Keratinocyte (primary cell): ENCODE measurements around the gene RMND1. TPM values are rescaled to one million over a fixed set of nuclear protein-coding genes. Genes with fewer than 3 reads are reported as not detected.

Source experiments
- DNase-seq: peaks from one replicate; pipeline ENCODE4 v3.0.0-alpha.2; 2011; ENCODE audit warnings: low read depth, missing footprints, low spot score
- FAIRE-seq: peaks from 2 replicates; lab custom pipeline; 2011; peaks lifted over from hg19 to GRCh38; lab: Jason Lieb, UNC
- H2AFZ ChIP-seq: 2 replicates; pipeline ENCODE4 v1.6.0; 2012; ENCODE audit warnings: low read length, control low read depth, inconsistent platforms; ENCODE audit not compliant: control insufficient read depth
- H3K27ac ChIP-seq: 2 replicates; pipeline ENCODE4 v1.5.1; 2011; ENCODE audit warnings: low read length; ENCODE audit not compliant: control insufficient read depth, insufficient read depth
- H3K27me3 ChIP-seq: 3 replicates; pipeline ENCODE4 v1.6.0; 2011; ENCODE audit warnings: low read length; ENCODE audit not compliant: control insufficient read depth, insufficient read depth; ENCODE audit errors: extremely low read depth
- H3K36me3 ChIP-seq, 2 experiments: 2 replicates in 1 of 2; 3 replicates in 1 of 2; pipeline ENCODE4 v1.5.1; 2011; ENCODE audit warnings: low read length in 2 of 2, mild to moderate bottlenecking in 1 of 2; ENCODE audit not compliant: control insufficient read depth in 2 of 2, insufficient read depth in 2 of 2; ENCODE audit errors: extremely low read depth in 1 of 2
- H3K4me1 ChIP-seq: 3 replicates; pipeline ENCODE4 v1.5.1; 2011; ENCODE audit warnings: low read length; ENCODE audit not compliant: control insufficient read depth, insufficient read depth; ENCODE audit errors: extremely low read depth
- H3K4me2 ChIP-seq: 3 replicates; pipeline ENCODE4 v1.6.0; 2011; ENCODE audit warnings: low read depth, low read length; ENCODE audit not compliant: control insufficient read depth, insufficient read depth; ENCODE audit errors: extremely low read depth
- H3K4me3 ChIP-seq, 3 experiments: fragments of 200-600 bp in 1 of 3; sonication (generic) in 1 of 3; 2 replicates in 2 of 3; 3 replicates in 1 of 3; pipeline ENCODE4 v1.5.1; 2011 to 2016; ENCODE audit warnings: low read length in 3 of 3, mild to moderate bottlenecking in 3 of 3, control low read depth in 2 of 3, inconsistent platforms in 1 of 3, low read depth in 1 of 3, mixed read lengths in 1 of 3, mixed run types in 1 of 3, moderate library complexity in 1 of 3; ENCODE audit not compliant: control insufficient read depth in 2 of 3, insufficient read depth in 2 of 3; ENCODE audit errors: extremely low read depth in 1 of 3
- H3K79me2 ChIP-seq: 2 replicates; pipeline ENCODE4 v1.6.0; 2012; ENCODE audit warnings: low read length; ENCODE audit not compliant: control insufficient read depth, insufficient read depth
- H3K9ac ChIP-seq: 3 replicates; pipeline ENCODE4 v1.6.0; 2011; ENCODE audit warnings: low read length; ENCODE audit not compliant: control insufficient read depth, insufficient read depth; ENCODE audit errors: extremely low read depth
- H3K9me1 ChIP-seq: 3 replicates; pipeline ENCODE4 v1.6.0; 2011; ENCODE audit warnings: low read length; ENCODE audit not compliant: control insufficient read depth, insufficient read depth; ENCODE audit errors: extremely low read depth
- H3K9me3 ChIP-seq: 2 replicates; pipeline ENCODE4 v1.5.1; 2012; ENCODE audit warnings: low read depth, low read length; ENCODE audit not compliant: control insufficient read depth
- H4K20me1 ChIP-seq: 3 replicates; pipeline ENCODE4 v1.6.0; 2011; ENCODE audit warnings: low read length; ENCODE audit not compliant: control insufficient read depth, insufficient read depth; ENCODE audit errors: extremely low read depth
- CTCF ChIP-seq, 3 experiments: IDR thresholded peaks in 1 of 3; conservative IDR thresholded peaks in 1 of 3; optimal IDR thresholded peaks in 1 of 3; 2 replicates in 2 of 3; 3 replicates in 1 of 3; pipeline versions ENCODE3 to v1.5.1; 2011; ENCODE audit warnings: low read length in 3 of 3, mild to moderate bottlenecking in 3 of 3, moderate library complexity in 2 of 3, control low read depth in 1 of 3, inconsistent platforms in 1 of 3; ENCODE audit not compliant: insufficient read depth in 2 of 3; ENCODE audit errors: extremely low read depth in 1 of 3
- EZH2 ChIP-seq: IDR thresholded peaks from one replicate; pipeline ENCODE4 v1.6.1; 2012; ENCODE audit warnings: inconsistent platforms, mild to moderate bottlenecking, low read length, moderate library complexity
- dilution Hi-C: fragments of 300-500 bp; cut with MboI; formaldehyde crosslinking; loops from one replicate; pipeline ENCODE4 v1.7.0; 2020; ENCODE audit warnings: low sequenced_read_pairs; ENCODE audit not compliant: extremely low pct_ligation_motif_present
- polyA plus RNA-seq, 5 experiments: library from polyadenylated mRNA; depleted of rRNA in 3 of 5; stranded (reverse) in 3 of 5; stranded (forward) in 1 of 5; unstranded in 1 of 5; fragments of >200 nt; gene quantifications; 1 replicate in 1 of 5; 2 replicates in 3 of 5; 3 replicates in 1 of 5; pipeline versions ENCODE4 v1.2.1 to v1.2.3, GENCODE V29; 2011 to 2012; ENCODE audit warnings: missing spikeins in 2 of 5, low read depth in 1 of 5, low replicate concordance in 1 of 5

Gene RMND1
- polyA plus RNA-seq, 1 donor (not counting 4 experiments of a cell fraction or from before 2014, with no cell fraction given) = 23.1 TPM

GRCh38 chr6:151445482-151445881, 6.4 kb downstream of the RMND1 start:
- H4K20me1 ChIP-seq = no peaks in the 10 kb centered on the region
- H3K9me3 ChIP-seq = no peaks in the 10 kb centered on the region
- no peaks in the 10 kb centered on the region for H3K9me1 ChIP-seq
- H3K4me2 ChIP-seq = peak overlapping the region; percentile 70
- dilution Hi-C loops = no loop called here
- H3K27ac ChIP-seq = peak overlapping the region; percentile 78
- H3K9ac ChIP-seq = no peak overlapping the region
- H3K36me3 ChIP-seq = peaks cover 6 to 8% of the 10 kb centered on the region in 2 experiments
- FAIRE-seq = peak; percentile 68
- H3K79me2 ChIP-seq = peaks cover 60% of the 10 kb centered on the region
- no peak for TF ChIP-seq EZH2
- no peak for TF ChIP-seq CTCF (optimal IDR thresholded peaks at IDR 0.05 in 1 of 3, IDR thresholded peaks at IDR 0.05 in 1 of 3, conservative IDR thresholded peaks at IDR 0.05 in 1 of 3; ENCODE audit: extremely low read depth in 1 of 3, insufficient read depth in 2 of 3, low read length in 3 of 3)
- H3K4me3 ChIP-seq = no peak overlapping the region
- no peak for DNase-seq
- no peaks in the 10 kb centered on the region for H3K27me3 ChIP-seq
- H3K4me1 ChIP-seq = peaks cover 28% of the 10 kb centered on the region
- no peak overlapping the region for H2AFZ ChIP-seq

GRCh38 chr6:151443911-151444621, 7.9 kb downstream of the RMND1 start:
- H3K4me1 ChIP-seq = peaks cover 28% of the 10 kb centered on the region
- no peaks in the 10 kb centered on the region for H3K9me3 ChIP-seq
- dilution Hi-C loops = no loop called here
- H3K27ac ChIP-seq = no peak overlapping the region
- H2AFZ ChIP-seq = no peak overlapping the region
- H4K20me1 ChIP-seq = no peaks in the 10 kb centered on the region
- no peaks in the 10 kb centered on the region for H3K27me3 ChIP-seq
- H3K9me1 ChIP-seq = no peaks in the 10 kb centered on the region
- FAIRE-seq (no peak), DNase-seq (no peak)
- H3K9ac ChIP-seq = no peak overlapping the region
- no peak overlapping the region for H3K4me2 ChIP-seq
- H3K79me2 ChIP-seq = peaks cover 63% of the 10 kb centered on the region
- no peak overlapping the region for H3K4me3 ChIP-seq
- TF ChIP-seq CTCF (optimal IDR thresholded peaks at IDR 0.05 in 1 of 3, IDR thresholded peaks at IDR 0.05 in 1 of 3, conservative IDR thresholded peaks at IDR 0.05 in 1 of 3; ENCODE audit: extremely low read depth in 1 of 3, insufficient read depth in 2 of 3, low read length in 3 of 3) (no peak), EZH2 (no peak)
- H3K36me3 ChIP-seq = peaks cover 6 to 8% of the 10 kb centered on the region in 2 experiments
